ENCODE data around the gene MTA3.
"Not testable (repeated sequence)": the region's sequence is repeated elsewhere in the genome, so short reads cannot be mapped to it uniquely, and the experiment has no call there.

Gene MTA3

GRCh38 chr2:42696987-42697386 is 128.6 kb downstream of the MTA3 start:
- ATAC-seq (replicated peaks), result no peak
- no peak overlapping the region for H3K27ac Mint-ChIP-seq
- peaks cover 2 to 5% of the 10 kb centered on the region in 2 donors for H3K36me3 Mint-ChIP-seq
- DNase-seq, result no peak
- no peaks in the 10 kb centered on the region for H3K27me3 Mint-ChIP-seq
- no peak overlapping the region for H3K4me3 Mint-ChIP-seq
- H3K9me3 Mint-ChIP-seq, result no peaks in the 10 kb centered on the region
- peaks cover 2 to 9% of the 10 kb centered on the region in 2 donors for H3K4me1 Mint-ChIP-seq

GRCh38 chr2:42698940-42699339 is 130.5 kb downstream of the MTA3 start:
- Mint-ChIP-seq H3K27ac (no peak overlapping the region), H3K36me3 (peaks cover 0 to 8% of the 10 kb centered on the region in 2 donors), H3K9me3 (no peaks in the 10 kb centered on the region), H3K4me1 (no peaks in the 10 kb centered on the region), H3K4me3 (no peak overlapping the region), H3K27me3 (no peaks in the 10 kb centered on the region)
- DNase-seq, result no peak
- no peak for ATAC-seq (replicated peaks)

GRCh38 chr2:42706836-42707235 is 138.4 kb downstream of the MTA3 start:
- no peak overlapping the region for H3K4me3 Mint-ChIP-seq
- no peaks in the 10 kb centered on the region for H3K4me1 Mint-ChIP-seq
- no peaks in the 10 kb centered on the region for H3K9me3 Mint-ChIP-seq
- no peak for ATAC-seq (replicated peaks)
- peaks cover 16 to 18% of the 10 kb centered on the region in 2 donors for H3K36me3 Mint-ChIP-seq
- no peak for DNase-seq
- no peak overlapping the region for H3K27ac Mint-ChIP-seq
- no peaks in the 10 kb centered on the region for H3K27me3 Mint-ChIP-seq

- H3K4me1 Mint-ChIP-seq, result no peaks in the 10 kb centered on the region
- ATAC-seq (replicated peaks), result no peak
- H3K36me3 Mint-ChIP-seq, result peaks cover 15 to 16% of the 10 kb centered on the region in 2 donors
- H3K27me3 Mint-ChIP-seq, result no peaks in the 10 kb centered on the region
- H3K9me3 Mint-ChIP-seq, result no peaks in the 10 kb centered on the region
- no peak for DNase-seq
- no peak overlapping the region for H3K4me3 Mint-ChIP-seq
- H3K27ac Mint-ChIP-seq, result no peak overlapping the region
Observed at GRCh38 chr2:42708179-42708578, 139.7 kb downstream of the MTA3 start.

- ATAC-seq (replicated peaks), result no peak
- Mint-ChIP-seq H3K27ac (no peak overlapping the region), H3K4me1 (peaks cover 1 to 8% of the 10 kb centered on the region in 2 donors)
Observed at GRCh38 chr2:42711896-42712295, 143.5 kb downstream of the MTA3 start.

GRCh38 chr2:42712934-42713333 is 144.5 kb downstream of the MTA3 start:
- peaks cover 7 to 10% of the 10 kb centered on the region in 2 donors for H3K36me3 Mint-ChIP-seq
- H3K27me3 Mint-ChIP-seq, result no peaks in the 10 kb centered on the region
- peaks cover 1 to 8% of the 10 kb centered on the region in 2 donors for H3K4me1 Mint-ChIP-seq
- no peaks in the 10 kb centered on the region for H3K9me3 Mint-ChIP-seq
- ATAC-seq (replicated peaks) (no peak), DNase-seq (no peak)
- H3K27ac Mint-ChIP-seq, result no peak overlapping the region
- no peak overlapping the region for H3K4me3 Mint-ChIP-seq

More at GRCh38 chr2:42711896-42712295, 143.5 kb downstream of the MTA3 start:
- DNase-seq, result no peak
- H3K9me3 Mint-ChIP-seq, result no peaks in the 10 kb centered on the region
- no peak overlapping the region for H3K4me3 Mint-ChIP-seq
- no peaks in the 10 kb centered on the region for H3K27me3 Mint-ChIP-seq
- H3K36me3 Mint-ChIP-seq, result peaks cover 9 to 12% of the 10 kb centered on the region in 2 donors

- H3K4me3 Mint-ChIP-seq, result no peak overlapping the region
- no peak for DNase-seq
- no peak for ATAC-seq (replicated peaks)
- no peaks in the 10 kb centered on the region for H3K27me3 Mint-ChIP-seq
- peaks cover 2 to 3% of the 10 kb centered on the region in 2 donors for H3K36me3 Mint-ChIP-seq
- peaks cover 1 to 8% of the 10 kb centered on the region in 2 donors for H3K4me1 Mint-ChIP-seq
- no peak overlapping the region for H3K27ac Mint-ChIP-seq
- H3K9me3 Mint-ChIP-seq, result no peaks in the 10 kb centered on the region
Observed at GRCh38 chr2:42713920-42714319, 145.5 kb downstream of the MTA3 start.

GRCh38 chr2:42714686-42715085 is 146.3 kb downstream of the MTA3 start:
- peaks cover 1 to 8% of the 10 kb centered on the region in 2 donors for H3K4me1 Mint-ChIP-seq
- ATAC-seq (replicated peaks) (no peak), DNase-seq (no peak)
- no peaks in the 10 kb centered on the region for H3K36me3 Mint-ChIP-seq
- no peak overlapping the region for H3K27ac Mint-ChIP-seq
- no peaks in the 10 kb centered on the region for H3K9me3 Mint-ChIP-seq
- H3K27me3 Mint-ChIP-seq, result no peaks in the 10 kb centered on the region
- H3K4me3 Mint-ChIP-seq, result no peak overlapping the region

- DNase-seq (no peak), ATAC-seq (replicated peaks) (peak; percentile 2 to 12)
- H3K9me3 Mint-ChIP-seq, result no peaks in the 10 kb centered on the region
- H3K36me3 Mint-ChIP-seq, result peaks cover 1 to 5% of the 10 kb centered on the region in 2 donors
- no peaks in the 10 kb centered on the region for H3K27me3 Mint-ChIP-seq
- H3K4me1 Mint-ChIP-seq, result peaks cover 11 to 15% of the 10 kb centered on the region in 2 donors
- H3K4me3 Mint-ChIP-seq, result no peak overlapping the region
- peak overlapping the region; percentile 83 for H3K27ac Mint-ChIP-seq
Observed at GRCh38 chr2:42721898-42722297, 153.5 kb downstream of the MTA3 start.

- H3K27me3 Mint-ChIP-seq, result no peaks in the 10 kb centered on the region
- H3K27ac Mint-ChIP-seq, result peak overlapping the region; percentile 83
- no peaks in the 10 kb centered on the region for H3K9me3 Mint-ChIP-seq
- H3K4me1 Mint-ChIP-seq, result peaks cover 11 to 15% of the 10 kb centered on the region in 2 donors
- peak; percentile 98 to 99 for ATAC-seq (replicated peaks)
- H3K4me3 Mint-ChIP-seq, result peak overlapping the region; percentile 6 to 56
- peaks cover 1 to 5% of the 10 kb centered on the region in 2 donors for H3K36me3 Mint-ChIP-seq
- peak; percentile 71 for DNase-seq
Observed at GRCh38 chr2:42722320-42723190, 154.1 kb downstream of the MTA3 start.

GRCh38 chr2:42723465-42723864 is 155.0 kb downstream of the MTA3 start:
- Mint-ChIP-seq H3K9me3 (no peaks in the 10 kb centered on the region), H3K4me3 (no peak overlapping the region), H3K36me3 (peaks cover 1 to 5% of the 10 kb centered on the region in 2 donors), H3K27me3 (no peaks in the 10 kb centered on the region), H3K4me1 (peaks cover 11 to 15% of the 10 kb centered on the region in 2 donors), H3K27ac (no peak overlapping the region)
- no peak for ATAC-seq (replicated peaks)
- no peak for DNase-seq

GRCh38 chr2:42724886-42725285 is 156.5 kb downstream of the MTA3 start:
- Mint-ChIP-seq H3K4me1 (peaks cover 11 to 15% of the 10 kb centered on the region in 2 donors), H3K4me3 (no peak overlapping the region), H3K27me3 (no peaks in the 10 kb centered on the region), H3K36me3 (peaks cover 9% of the 10 kb centered on the region in 2 donors), H3K27ac (no peak overlapping the region), H3K9me3 (peaks cover 2 to 4% of the 10 kb centered on the region in 2 donors)
- ATAC-seq (replicated peaks) (no peak), DNase-seq (no peak)

GRCh38 chr2:42725657-42726056 is 157.2 kb downstream of the MTA3 start:
- peaks cover 16 to 17% of the 10 kb centered on the region in 2 donors for H3K36me3 Mint-ChIP-seq
- no peak for DNase-seq
- no peak overlapping the region for H3K4me3 Mint-ChIP-seq
- H3K4me1 Mint-ChIP-seq, result peaks cover 11 to 15% of the 10 kb centered on the region in 2 donors
- H3K27me3 Mint-ChIP-seq, result no peaks in the 10 kb centered on the region
- no peak overlapping the region for H3K27ac Mint-ChIP-seq
- peaks cover 5 to 9% of the 10 kb centered on the region in 2 donors for H3K9me3 Mint-ChIP-seq
- peak; percentile 35 for ATAC-seq (replicated peaks)

GRCh38 chr2:42726680-42727079 is 158.2 kb downstream of the MTA3 start:
- Mint-ChIP-seq H3K27me3 (no peaks in the 10 kb centered on the region), H3K27ac (no peak overlapping the region), H3K9me3 (peaks cover 9 to 12% of the 10 kb centered on the region in 2 donors), H3K4me3 (no peak overlapping the region), H3K4me1 (peaks cover 9 to 15% of the 10 kb centered on the region in 2 donors), H3K36me3 (peaks cover 24 to 27% of the 10 kb centered on the region in 2 donors)
- DNase-seq (no peak), ATAC-seq (replicated peaks) (no peak)

- DNase-seq; ATAC-seq (replicated peaks); H3K4me1 Mint-ChIP-seq; H3K27ac Mint-ChIP-seq; H3K27me3 Mint-ChIP-seq; H3K4me3 Mint-ChIP-seq: not testable (repeated sequence)
- Mint-ChIP-seq H3K36me3 (peaks cover 62 to 65% of the 10 kb centered on the region in 2 donors), H3K9me3 (peaks cover 26 to 35% of the 10 kb centered on the region in 2 donors)
Observed at GRCh38 chr2:42731316-42731715, 162.9 kb downstream of the MTA3 start.
